ENCODE results near the gene PDXK.

DNA sequence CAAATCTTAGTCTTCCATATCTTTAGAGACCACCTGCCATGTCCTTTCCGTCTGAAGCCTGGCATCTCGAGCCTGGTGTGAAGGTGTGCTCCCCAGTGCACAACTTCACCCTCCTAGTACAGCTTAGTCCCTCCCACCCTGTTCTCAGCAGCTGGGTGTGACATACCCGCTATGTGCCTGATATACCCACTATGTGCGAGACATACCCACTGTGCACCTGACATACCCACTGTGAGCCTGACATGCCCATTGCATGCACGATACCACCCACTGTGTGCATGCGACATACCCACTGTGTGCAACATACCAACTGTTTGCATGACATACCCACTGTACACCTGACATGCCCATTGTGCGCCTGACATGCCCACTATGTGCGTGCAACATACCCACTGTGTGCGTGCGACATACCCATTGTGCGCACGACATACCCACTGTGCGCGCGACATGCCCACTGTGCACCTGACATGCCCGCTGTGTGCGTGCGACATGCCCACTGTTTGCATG is 67.4 kb downstream of the PDXK start:
- no peak for TF ChIP-seq POLR2AphosphoS5 (IDR thresholded peaks at IDR 0.05; ENCODE audit: low read depth, low read length)
- no peak for TF ChIP-seq STAG1 (CRISPR knock-in tag; IDR thresholded peaks at IDR 0.05)
- TF ChIP-seq YEATS2 (CRISPR knock-in tag; IDR thresholded peaks at IDR 0.05; ENCODE audit: borderline replicate concordance), result no peak
- no peak for TF ChIP-seq POLR2A (IDR thresholded peaks at IDR 0.05; ENCODE audit: insufficient read depth in 1 of 2, low read depth in 2 of 2, low read length in 2 of 2)
- no peak for TF ChIP-seq SMC3 (IDR thresholded peaks at IDR 0.05; ENCODE audit: low read length)
- TF ChIP-seq, protein P1, sequence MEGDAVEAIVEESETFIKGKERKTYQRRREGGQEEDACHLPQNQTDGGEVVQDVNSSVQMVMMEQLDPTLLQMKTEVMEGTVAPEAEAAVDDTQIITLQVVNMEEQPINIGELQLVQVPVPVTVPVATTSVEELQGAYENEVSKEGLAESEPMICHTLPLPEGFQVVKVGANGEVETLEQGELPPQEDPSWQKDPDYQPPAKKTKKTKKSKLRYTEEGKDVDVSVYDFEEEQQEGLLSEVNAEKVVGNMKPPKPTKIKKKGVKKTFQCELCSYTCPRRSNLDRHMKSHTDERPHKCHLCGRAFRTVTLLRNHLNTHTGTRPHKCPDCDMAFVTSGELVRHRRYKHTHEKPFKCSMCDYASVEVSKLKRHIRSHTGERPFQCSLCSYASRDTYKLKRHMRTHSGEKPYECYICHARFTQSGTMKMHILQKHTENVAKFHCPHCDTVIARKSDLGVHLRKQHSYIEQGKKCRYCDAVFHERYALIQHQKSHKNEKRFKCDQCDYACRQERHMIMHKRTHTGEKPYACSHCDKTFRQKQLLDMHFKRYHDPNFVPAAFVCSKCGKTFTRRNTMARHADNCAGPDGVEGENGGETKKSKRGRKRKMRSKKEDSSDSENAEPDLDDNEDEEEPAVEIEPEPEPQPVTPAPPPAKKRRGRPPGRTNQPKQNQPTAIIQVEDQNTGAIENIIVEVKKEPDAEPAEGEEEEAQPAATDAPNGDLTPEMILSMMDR (CRISPR knock-in tag; IDR thresholded peaks at IDR 0.05), result no peak
- no peak for TF ChIP-seq ZNF143 (CRISPR knock-in tag; IDR thresholded peaks at IDR 0.05)

All from HepG2 (cell line).